ENCODE data around the gene ZDHHC17.

The ZDHHC17 gene

DNA sequence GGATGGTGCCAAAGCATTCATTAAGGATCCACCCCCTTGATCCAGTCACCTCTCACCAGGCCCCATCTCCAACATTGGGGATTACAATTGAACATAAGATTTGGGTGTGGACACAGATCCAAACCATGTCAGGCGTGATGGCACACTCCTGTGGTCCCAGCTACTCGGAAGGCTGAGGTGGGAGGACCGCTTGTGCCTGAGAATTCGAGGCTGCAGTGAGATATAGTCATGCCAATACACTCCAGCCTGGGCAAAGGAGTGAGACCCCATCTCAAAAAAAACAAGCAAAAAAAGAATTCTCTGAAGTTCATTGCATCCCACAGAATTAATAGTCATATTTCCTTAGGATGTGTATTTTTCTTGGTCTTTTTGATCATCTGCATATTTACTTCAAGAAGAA lies 34.9 kb downstream of the ZDHHC17 start:
- no peak overlapping the region for H3K4me3 ChIP-seq
- H3K9me3 ChIP-seq (ENCODE audit: low read depth, low read length), result no peaks in the 10 kb centered on the region
- peaks cover 42% of the 10 kb centered on the region for H3K36me3 ChIP-seq (ENCODE audit: insufficient read depth, low read length)
- H3K9ac ChIP-seq (ENCODE audit: insufficient read length), result no peak overlapping the region
- DNase-seq (ENCODE audit: low read depth, low spot score), result no peak
- H3K27ac ChIP-seq, result no peak overlapping the region
- TF ChIP-seq POLR2AphosphoS5 (IDR thresholded peaks at IDR 0.05; ENCODE audit: borderline replicate concordance, low read depth, low read length), result no peak
- no peak for TF ChIP-seq EZH2 (IDR thresholded peaks at IDR 0.05)
- no peak for TF ChIP-seq FOXP2 (optimal IDR thresholded peaks at IDR 0.05; ENCODE audit: control extremely low read depth, extremely low read length, insufficient read depth)

DNA sequence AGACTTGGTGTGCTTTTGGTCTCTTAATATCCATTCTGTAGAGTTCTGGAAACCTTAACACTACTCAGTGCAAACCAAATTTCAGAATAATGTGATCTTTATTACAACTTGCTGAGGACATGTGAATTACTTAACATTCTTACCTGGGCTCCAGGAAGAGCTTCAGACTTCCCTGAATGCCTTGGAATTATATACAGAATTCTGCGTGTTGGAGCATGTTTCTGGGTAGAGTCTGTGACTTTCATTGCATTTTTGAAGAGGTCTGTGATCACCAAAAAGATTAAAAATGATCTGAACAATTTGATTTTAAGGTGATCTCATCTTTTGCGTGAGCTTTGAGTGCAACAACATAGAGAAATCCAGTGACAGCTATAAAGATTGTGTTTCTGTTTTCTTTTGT lies 35.4 kb downstream of the ZDHHC17 start:
- TF ChIP-seq POLR2AphosphoS5 (IDR thresholded peaks at IDR 0.05; ENCODE audit: borderline replicate concordance, low read depth, low read length), result no peak
- no peak for TF ChIP-seq EZH2 (IDR thresholded peaks at IDR 0.05)
- TF ChIP-seq FOXP2 (optimal IDR thresholded peaks at IDR 0.05; ENCODE audit: control extremely low read depth, extremely low read length, insufficient read depth), result no peak
- H3K4me3 ChIP-seq, result no peak overlapping the region
- no peaks in the 10 kb centered on the region for H3K9me3 ChIP-seq (ENCODE audit: low read depth, low read length)
- H3K27ac ChIP-seq, result no peak overlapping the region
- peaks cover 42% of the 10 kb centered on the region for H3K36me3 ChIP-seq (ENCODE audit: insufficient read depth, low read length)
- DNase-seq (ENCODE audit: low read depth, low spot score), result no peak
- no peak overlapping the region for H3K9ac ChIP-seq (ENCODE audit: insufficient read length)

GRCh38 chr12:76802060-76802459 lies 38.1 kb downstream of the ZDHHC17 start:
- H3K36me3 ChIP-seq (ENCODE audit: insufficient read depth, low read length), result peaks cover 56% of the 10 kb centered on the region
- H3K4me3 ChIP-seq, result no peak overlapping the region
- no peak overlapping the region for H3K27ac ChIP-seq
- no peak for DNase-seq (ENCODE audit: low read depth, low spot score)
- no peak for TF ChIP-seq FOXP2 (optimal IDR thresholded peaks at IDR 0.05; ENCODE audit: control extremely low read depth, extremely low read length, insufficient read depth)
- no peak for TF ChIP-seq EZH2 (IDR thresholded peaks at IDR 0.05)
- no peak for TF ChIP-seq POLR2AphosphoS5 (IDR thresholded peaks at IDR 0.05; ENCODE audit: borderline replicate concordance, low read depth, low read length)
- H3K9ac ChIP-seq (ENCODE audit: insufficient read length), result no peak overlapping the region
- no peaks in the 10 kb centered on the region for H3K9me3 ChIP-seq (ENCODE audit: low read depth, low read length)

- Histone ChIP-seq H3K4me3 (no peak overlapping the region), H3K9me3 (ENCODE audit: low read depth, low read length) (no peaks in the 10 kb centered on the region), H3K9ac (ENCODE audit: insufficient read length) (no peak overlapping the region), H3K27ac (no peak overlapping the region), H3K36me3 (ENCODE audit: insufficient read depth, low read length) (peaks cover 53% of the 10 kb centered on the region)
- TF ChIP-seq FOXP2 (optimal IDR thresholded peaks at IDR 0.05; ENCODE audit: control extremely low read depth, extremely low read length, insufficient read depth), result no peak
- TF ChIP-seq EZH2 (IDR thresholded peaks at IDR 0.05), result no peak
- TF ChIP-seq POLR2AphosphoS5 (IDR thresholded peaks at IDR 0.05; ENCODE audit: borderline replicate concordance, low read depth, low read length), result no peak
- no peak for DNase-seq (ENCODE audit: low read depth, low spot score)
These were observed 40.6 kb downstream of the ZDHHC17 start for GRCh38 chr12:76804435-76804976.

- no peaks in the 10 kb centered on the region for H3K9me3 ChIP-seq (ENCODE audit: low read depth, low read length)
- H3K27ac ChIP-seq, result no peak overlapping the region
- no peak overlapping the region for H3K4me3 ChIP-seq
- TF ChIP-seq FOXP2 (optimal IDR thresholded peaks at IDR 0.05; ENCODE audit: control extremely low read depth, extremely low read length, insufficient read depth) (no peak), POLR2AphosphoS5 (IDR thresholded peaks at IDR 0.05; ENCODE audit: borderline replicate concordance, low read depth, low read length) (no peak), EZH2 (IDR thresholded peaks at IDR 0.05) (no peak)
- H3K9ac ChIP-seq (ENCODE audit: insufficient read length), result no peak overlapping the region
- no peak for DNase-seq (ENCODE audit: low read depth, low spot score)
- H3K36me3 ChIP-seq (ENCODE audit: insufficient read depth, low read length), result peaks cover 61% of the 10 kb centered on the region
These were observed 46.9 kb downstream of the ZDHHC17 start for GRCh38 chr12:76810671-76811419.

- no peak for DNase-seq (ENCODE audit: low read depth, low spot score)
- Histone ChIP-seq H3K27ac (no peak overlapping the region), H3K4me3 (no peak overlapping the region), H3K9ac (ENCODE audit: insufficient read length) (no peak overlapping the region), H3K36me3 (ENCODE audit: insufficient read depth, low read length) (peaks cover 57% of the 10 kb centered on the region), H3K9me3 (ENCODE audit: low read depth, low read length) (no peaks in the 10 kb centered on the region)
- TF ChIP-seq EZH2 (IDR thresholded peaks at IDR 0.05) (no peak), POLR2AphosphoS5 (IDR thresholded peaks at IDR 0.05; ENCODE audit: borderline replicate concordance, low read depth, low read length) (no peak), FOXP2 (optimal IDR thresholded peaks at IDR 0.05; ENCODE audit: control extremely low read depth, extremely low read length, insufficient read depth) (no peak)
These were observed 48.1 kb downstream of the ZDHHC17 start for GRCh38 chr12:76811976-76812375.

DNA sequence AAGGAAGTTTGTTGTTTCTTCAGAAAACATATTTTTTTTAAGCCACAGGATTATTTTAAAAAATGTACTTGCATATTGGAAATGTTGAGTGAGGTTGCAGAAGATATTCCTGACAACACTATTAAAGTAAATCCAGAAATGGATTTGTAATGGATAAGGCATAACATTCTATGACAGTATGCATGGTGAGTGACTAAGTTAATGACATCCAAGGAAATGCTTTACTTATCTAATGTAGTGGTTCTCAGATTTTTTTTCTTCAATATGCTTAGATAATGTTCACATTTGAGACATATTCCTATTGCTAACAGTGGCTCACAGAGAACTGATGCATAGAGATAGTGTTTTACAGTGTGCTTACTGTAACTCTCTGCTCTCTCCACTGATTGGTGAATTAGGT lies 49.4 kb downstream of the ZDHHC17 start:
- TF ChIP-seq FOXP2 (optimal IDR thresholded peaks at IDR 0.05; ENCODE audit: control extremely low read depth, extremely low read length, insufficient read depth), result no peak
- Histone ChIP-seq H3K36me3 (ENCODE audit: insufficient read depth, low read length) (peaks cover 45% of the 10 kb centered on the region), H3K9me3 (ENCODE audit: low read depth, low read length) (no peaks in the 10 kb centered on the region), H3K4me3 (no peak overlapping the region), H3K9ac (ENCODE audit: insufficient read length) (no peak overlapping the region), H3K27ac (no peak overlapping the region)
- DNase-seq (ENCODE audit: low read depth, low spot score), result no peak

- Histone ChIP-seq H3K4me3 (no peak overlapping the region), H3K36me3 (ENCODE audit: insufficient read depth, low read length) (peaks cover 45% of the 10 kb centered on the region)
These were observed 50.1 kb downstream of the ZDHHC17 start for GRCh38 chr12:76813972-76814371.

More at GRCh38 chr12:76813972-76814371, 50.1 kb downstream of the ZDHHC17 start:
- Histone ChIP-seq H3K9me3 (ENCODE audit: low read depth, low read length) (no peaks in the 10 kb centered on the region), H3K27ac (no peak overlapping the region), H3K9ac (ENCODE audit: insufficient read length) (no peak overlapping the region)
- DNase-seq (ENCODE audit: low read depth, low spot score), result no peak
- TF ChIP-seq POLR2AphosphoS5 (IDR thresholded peaks at IDR 0.05; ENCODE audit: borderline replicate concordance, low read depth, low read length) (no peak), EZH2 (IDR thresholded peaks at IDR 0.05) (no peak), FOXP2 (optimal IDR thresholded peaks at IDR 0.05; ENCODE audit: control extremely low read depth, extremely low read length, insufficient read depth) (no peak)
